ENCODE measurements around the gene NDUFC1. TPM values are rescaled to one million over a fixed set of nuclear protein-coding genes. Genes with fewer than 3 reads are reported as not detected.
A peak's percentile ranks its signal among the peaks of the same experiment; 100 is the strongest.
"Not testable (repeated sequence)": the region's sequence is repeated elsewhere in the genome, so short reads cannot be mapped to it uniquely, and the experiment has no call there.

The NDUFC1 gene
- total RNA-seq, 1 donor from 2014 or later: 59.8 TPM

DNA sequence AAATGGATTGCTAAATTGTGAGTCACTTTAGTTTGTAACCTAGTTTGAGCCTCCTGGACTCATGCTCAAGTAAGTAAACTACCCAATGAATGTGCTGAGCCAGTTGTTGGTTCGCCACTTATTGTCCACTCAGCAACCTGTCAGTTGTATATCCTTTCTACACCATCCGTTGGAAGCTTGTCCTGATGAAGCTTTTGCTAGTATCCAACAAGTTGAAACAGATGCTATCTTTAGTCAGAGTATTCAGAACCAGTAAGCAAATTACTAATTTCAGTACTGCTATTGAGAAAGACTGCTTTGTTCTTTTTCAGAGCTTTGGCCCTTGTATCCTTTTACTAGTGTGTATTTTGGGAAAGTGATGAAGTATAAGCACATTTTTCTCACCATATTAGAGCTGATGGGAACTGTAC, 5.3 kb downstream of the NDUFC1 start:
- DNase-seq (ENCODE audit: low spot score): no peak

- DNase-seq (ENCODE audit: low spot score): no peak
Observed at GRCh38 chr4:139295942-139296299, 6.4 kb downstream of the NDUFC1 start.

- peak; percentile 97 for DNase-seq (ENCODE audit: low spot score)
Observed at GRCh38 chr4:139295206-139295941, 6.9 kb downstream of the NDUFC1 start.

DNA sequence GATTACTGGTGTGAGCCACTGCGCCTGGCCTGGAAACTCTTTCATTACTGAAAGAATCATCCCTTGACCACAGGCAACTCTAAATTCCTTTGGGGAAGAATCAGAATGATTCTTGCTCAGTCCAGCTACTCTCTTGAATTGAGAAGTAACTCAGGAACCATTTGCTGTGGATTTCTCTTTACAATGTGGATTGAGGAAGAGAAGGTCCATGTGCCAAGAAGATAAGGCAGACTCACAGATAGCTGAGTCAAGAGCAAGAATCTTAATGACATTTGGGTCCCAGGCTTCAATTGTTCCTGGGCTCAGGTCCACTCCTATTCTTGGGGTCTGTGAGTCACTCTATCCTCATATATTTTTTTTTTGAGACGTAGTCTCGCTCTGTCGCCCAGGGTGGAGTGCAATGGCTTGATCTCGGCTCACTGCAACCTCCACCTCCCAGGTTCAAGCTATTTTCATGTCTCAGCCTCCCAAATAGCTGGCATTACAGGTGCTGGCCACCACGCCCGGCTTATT, 16.0 kb downstream of the NDUFC1 start:
- no peak for DNase-seq (ENCODE audit: low spot score)

GRCh38 chr4:139282721-139283075, 19.6 kb downstream of the NDUFC1 start:
- no peak for DNase-seq (ENCODE audit: low spot score)

DNA sequence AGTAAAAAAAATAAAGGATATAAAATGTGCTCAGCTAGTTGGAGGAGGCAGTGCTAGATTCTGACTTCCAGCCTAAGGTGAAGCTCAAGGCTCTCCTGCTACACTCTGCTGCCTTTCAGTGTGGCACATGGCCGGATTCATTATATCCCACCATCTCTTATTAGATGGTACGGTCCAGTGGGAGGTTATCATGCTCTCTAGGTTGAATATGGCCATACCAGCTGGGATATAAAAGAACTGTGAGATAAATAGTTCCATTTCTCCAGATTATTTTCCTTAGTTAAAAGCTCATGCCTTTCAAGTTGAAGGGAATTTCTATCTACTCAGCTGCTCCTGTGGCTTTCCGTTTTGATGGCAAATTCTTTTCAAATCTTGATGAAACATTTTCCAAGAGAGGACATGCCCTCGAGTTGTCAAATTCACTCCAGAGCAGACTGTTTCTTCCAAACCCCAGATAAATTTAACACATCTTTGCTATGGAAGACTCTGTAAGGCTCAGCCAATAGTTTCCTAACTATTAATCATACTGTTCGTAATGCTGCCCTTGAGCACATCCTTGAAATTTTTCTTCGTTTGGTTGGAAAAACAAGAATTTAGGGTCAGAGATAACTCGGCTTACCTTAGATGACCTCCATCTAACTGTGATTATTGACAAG, 20.1 kb downstream of the NDUFC1 start:
- no peak for DNase-seq (ENCODE audit: low spot score)

DNA sequence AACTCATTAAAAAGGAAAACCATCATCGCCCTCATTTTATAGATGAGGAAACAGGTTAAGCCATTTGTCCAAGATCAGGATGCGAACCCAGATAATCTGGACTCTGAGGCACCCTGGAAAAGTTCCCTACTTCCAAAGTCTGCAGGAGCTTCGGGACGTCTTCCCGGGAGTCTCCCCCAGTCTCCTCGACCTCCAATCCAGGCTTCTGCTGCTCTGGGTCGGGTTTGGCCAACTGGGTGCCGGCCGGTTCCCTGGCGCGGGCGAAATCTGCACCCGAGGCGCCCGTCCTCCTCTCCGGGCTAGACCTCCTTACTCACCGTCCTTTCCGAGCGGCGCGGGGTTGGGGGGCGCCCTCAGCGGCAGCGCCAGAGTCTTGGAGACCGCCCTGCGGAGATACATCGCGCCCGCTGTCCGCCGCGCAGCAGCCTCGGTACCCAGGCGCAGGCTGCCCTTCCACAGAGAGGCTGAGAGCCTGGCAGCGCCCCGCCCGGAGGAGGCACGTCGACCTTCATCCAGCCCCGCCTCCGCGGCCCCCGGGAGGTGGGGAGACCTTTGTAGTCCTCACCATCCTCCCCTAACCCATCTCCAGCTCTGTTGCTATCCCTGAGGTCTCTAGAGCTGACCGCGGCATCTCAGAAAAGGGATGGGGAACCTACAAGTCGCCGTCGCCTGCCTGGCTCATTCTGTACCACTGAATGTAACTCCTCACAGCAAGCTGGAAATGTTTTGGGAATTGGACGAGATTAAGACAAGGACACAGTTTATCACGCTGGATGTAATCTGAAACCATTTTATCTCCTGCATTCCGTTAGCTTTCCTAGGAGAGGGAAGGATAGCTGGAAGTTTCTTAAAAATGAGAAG, 22.3 kb downstream of the NDUFC1 start, which contains the start of gene MGARP:
Gene MGARP (minus strand): TSS at position 466 of the 861 bp plus-strand sequence. CDS start 67 bp downstream, at position 399.
- DNase-seq (ENCODE audit: low spot score): no peak

GRCh38 chr4:139278912-139279759, 23.1 kb downstream of the NDUFC1 start:
- no peak for DNase-seq (ENCODE audit: low spot score)

DNA sequence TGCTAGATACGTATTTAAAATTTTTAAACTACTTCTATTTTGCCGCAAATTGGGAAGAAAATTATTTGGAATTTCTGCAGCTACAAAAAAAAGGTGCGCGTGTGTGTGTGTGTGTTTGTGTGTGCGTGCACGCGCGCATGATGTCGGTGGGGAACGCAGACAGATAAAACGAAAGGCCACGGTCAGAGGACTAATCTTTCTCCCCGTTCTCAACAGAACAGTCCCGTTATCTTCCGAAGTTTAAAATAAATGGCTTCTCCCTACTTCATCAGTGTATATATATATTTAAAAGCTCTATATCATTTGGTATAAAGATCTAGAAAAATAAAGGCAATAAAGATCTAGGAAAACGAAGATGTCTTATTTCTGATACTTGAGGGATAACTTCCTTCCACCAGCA, 23.8 kb downstream of the NDUFC1 start:
- no peak for DNase-seq (ENCODE audit: low spot score)

- no peak for DNase-seq (ENCODE audit: low spot score)
Observed at GRCh38 chr4:139275281-139275735, 27.0 kb downstream of the NDUFC1 start.

GRCh38 chr4:139274790-139275189, 27.5 kb downstream of the NDUFC1 start:
- DNase-seq (ENCODE audit: low spot score): no peak

- DNase-seq (ENCODE audit: low spot score): no peak
Observed at GRCh38 chr4:139273835-139274234, 28.4 kb downstream of the NDUFC1 start.

- no peak for DNase-seq (ENCODE audit: low spot score)
Observed at GRCh38 chr4:139267301-139267700, 35.0 kb downstream of the NDUFC1 start.

DNA sequence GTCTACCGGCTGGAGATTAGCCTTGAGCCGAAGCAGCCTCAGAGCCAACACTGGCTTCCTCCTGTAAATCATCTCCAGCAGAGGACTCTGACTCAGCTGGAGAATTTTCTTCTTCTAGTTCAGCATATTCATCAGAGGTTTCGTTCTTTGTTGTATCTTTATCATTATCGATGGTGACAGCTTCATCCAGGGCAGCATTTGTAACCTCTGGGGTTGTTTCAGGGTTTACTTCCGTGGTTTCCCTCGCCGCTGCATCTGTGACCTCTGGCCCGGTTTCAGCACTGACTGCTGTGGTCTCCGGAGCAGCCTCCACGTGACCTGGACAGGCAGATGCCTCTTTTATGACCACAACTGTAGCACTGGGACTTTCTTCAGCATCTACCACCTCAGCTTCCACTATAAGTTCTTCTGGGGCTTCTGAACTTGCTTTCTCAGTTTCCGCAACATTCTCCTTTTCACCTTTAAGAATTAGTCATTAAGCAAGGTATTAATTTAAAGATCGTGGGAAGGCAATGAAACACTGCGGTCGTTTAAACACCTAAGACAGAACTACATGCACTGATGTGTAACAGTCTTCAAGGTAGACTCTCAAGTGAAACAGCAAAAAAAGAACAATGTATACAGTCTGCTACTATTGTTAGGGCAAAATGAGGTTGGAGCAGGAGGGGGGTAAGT, 35.6 kb downstream of the NDUFC1 start:
- DNase-seq (ENCODE audit: low spot score): peak; percentile 57

- DNase-seq (ENCODE audit: low spot score): no peak
Observed at GRCh38 chr4:139266208-139266582, 36.1 kb downstream of the NDUFC1 start.

DNA sequence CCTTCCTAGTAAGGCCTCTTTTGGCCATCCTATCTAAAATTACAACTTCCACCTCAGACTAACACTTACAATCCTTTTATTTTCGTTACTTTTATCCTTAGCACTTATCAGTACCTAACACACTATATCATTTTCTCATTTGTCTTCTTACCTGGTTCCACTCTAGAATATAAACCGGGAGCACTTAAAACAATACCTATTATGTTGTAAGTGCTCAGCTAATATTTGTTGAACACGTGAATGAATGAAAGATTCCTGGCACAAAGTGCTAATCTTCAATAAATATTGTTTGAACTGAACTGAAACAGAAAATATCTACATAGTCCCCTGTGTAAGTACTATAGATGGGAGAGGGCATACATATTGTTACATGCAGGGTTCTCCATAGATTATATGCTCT, 36.6 kb downstream of the NDUFC1 start:
- no peak for DNase-seq (ENCODE audit: low spot score)

- no peak for DNase-seq (ENCODE audit: low spot score)
Observed at GRCh38 chr4:139256349-139256748, 45.9 kb downstream of the NDUFC1 start.

- not testable (repeated sequence) for DNase-seq (ENCODE audit: low spot score)
Observed at GRCh38 chr4:139255581-139255980, 46.7 kb downstream of the NDUFC1 start.

DNA sequence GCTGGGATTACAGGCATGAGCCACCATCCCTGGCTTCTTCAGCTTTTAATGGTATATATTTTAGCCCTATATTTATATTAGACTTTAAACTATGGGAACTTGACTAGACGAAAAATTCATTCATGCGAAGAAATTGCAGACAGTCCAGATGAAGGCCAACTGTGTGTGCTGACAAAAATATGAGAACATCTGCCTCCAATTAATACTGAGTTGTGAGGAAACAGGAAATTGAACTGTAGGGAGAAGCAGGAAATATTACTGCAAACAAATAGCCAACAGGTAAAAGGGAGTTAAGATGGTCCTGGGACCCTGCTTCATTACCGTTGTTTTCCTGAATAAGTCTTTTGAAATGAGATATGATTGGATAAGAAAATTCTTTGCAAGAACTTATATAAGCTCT, 48.6 kb downstream of the NDUFC1 start:
- DNase-seq (ENCODE audit: low spot score): no peak

GRCh38 chr4:139253046-139253445, 49.2 kb downstream of the NDUFC1 start:
- DNase-seq (ENCODE audit: low spot score): no peak

Data from ureter (tissue), 1 donor.